GM21390 (cell line): ENCODE data around the gene STAT1.

ENCODE experiments used
- ATAC-seq: cut with Tn5 transposase; IDR thresholded peaks from one replicate; pipeline ENCODE4 v1.9.1; 2021; ENCODE audit not compliant: unreplicated experiment

STAT1 gene

DNA sequence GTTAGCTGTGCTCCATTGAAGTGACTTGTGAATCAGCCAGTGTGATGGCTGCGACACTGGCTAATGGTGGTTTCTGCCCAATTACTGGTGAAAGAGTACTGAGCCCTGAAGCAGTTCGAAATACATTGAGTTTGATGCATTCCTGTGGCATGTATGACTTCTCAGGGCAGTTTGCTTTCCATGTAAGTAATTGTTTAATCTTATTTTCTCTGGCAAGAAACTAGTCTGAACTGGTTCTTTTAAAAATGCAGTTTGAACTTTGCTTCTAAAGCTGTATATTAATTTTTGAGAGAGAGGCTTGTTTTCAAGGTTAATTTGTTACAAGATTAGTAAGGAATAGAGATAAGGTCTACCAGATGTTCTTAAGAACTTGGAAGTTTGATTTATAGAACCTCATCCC is 86.7 kb downstream of the STAT1 start:
- no peak for ATAC-seq

DNA sequence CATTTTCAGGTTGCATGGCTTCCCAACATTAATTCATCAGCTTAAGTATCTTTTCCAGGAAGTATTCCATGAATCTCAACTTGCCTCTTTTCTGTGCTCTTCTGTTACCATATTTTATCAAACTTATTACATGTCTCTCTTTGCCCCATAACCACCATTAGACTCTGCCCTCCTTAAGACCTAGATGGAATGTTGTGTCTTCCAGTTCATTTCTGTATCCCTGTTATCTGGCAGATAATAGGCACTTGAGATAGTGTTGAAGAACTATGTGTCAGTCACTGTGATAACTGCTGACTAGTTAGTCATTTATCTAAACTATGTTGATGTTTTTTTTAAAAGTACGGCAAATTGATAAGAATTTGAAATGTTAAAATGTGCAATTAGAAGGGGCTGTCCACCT is 91.6 kb downstream of the STAT1 start:
- no peak for ATAC-seq

DNA sequence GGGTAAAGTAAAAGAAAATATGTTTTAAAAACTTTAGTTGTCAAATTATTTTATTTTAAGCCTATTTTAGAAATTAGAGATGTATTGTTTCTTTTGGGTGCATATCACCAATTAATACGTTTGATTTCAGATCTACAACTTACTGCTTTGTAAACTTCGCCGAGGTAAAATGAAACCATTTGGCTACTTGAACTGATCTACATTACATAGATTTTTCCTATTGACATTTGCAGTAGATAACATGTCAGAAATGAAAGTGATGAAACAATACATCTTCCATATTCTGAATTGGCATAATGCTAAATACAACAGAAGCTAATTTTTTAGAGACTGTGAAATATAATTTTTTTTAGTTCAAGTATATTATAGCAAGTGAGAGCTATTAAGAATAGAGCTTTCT is 93.9 kb downstream of the STAT1 start:
- no peak for ATAC-seq
